RWPE2 (cell line): ENCODE results near the gene SAMD8.

Source experiments
- ATAC-seq: fragments of 200-7000 bp; cut with Tn5 transposase; 3 replicates; pipeline ENCODE4 v1.9.1; 2021; ENCODE audit warnings: low read depth
- DNase-seq: peaks from one replicate; pipeline ENCODE4 v3.0.0-alpha.2; 2020; ENCODE audit warnings: low spot score
- H3K27ac ChIP-seq: fragments of 450-650 bp; 2 replicates; pipeline ENCODE4 v1.5.1; 2017; ENCODE audit warnings: mild to moderate bottlenecking; ENCODE audit not compliant: poor library complexity, severe bottlenecking
- H3K27me3 ChIP-seq: fragments of 250-450 bp; sonication (Bioruptor Pico); 2 replicates; pipeline ENCODE4 v1.5.1; 2021; ENCODE audit warnings: mild to moderate bottlenecking, moderate library complexity; ENCODE audit not compliant: insufficient read depth, poor library complexity, severe bottlenecking
- H3K36me3 ChIP-seq: fragments of 250-450 bp; sonication (Bioruptor Pico); 2 replicates; pipeline ENCODE4 v1.5.1; 2020; ENCODE audit warnings: low read depth, mild to moderate bottlenecking, moderate library complexity
- H3K4me1 ChIP-seq: fragments of 250-450 bp; sonication (Bioruptor Pico); 2 replicates; pipeline ENCODE4 v1.5.1; 2021; ENCODE audit warnings: mild to moderate bottlenecking, moderate library complexity; ENCODE audit not compliant: insufficient read depth, poor library complexity, severe bottlenecking
- H3K4me3 ChIP-seq: fragments of 250-450 bp; sonication (Bioruptor Pico); 2 replicates; pipeline ENCODE4 v1.5.1; 2021; ENCODE audit warnings: mild to moderate bottlenecking, moderate library complexity; ENCODE audit not compliant: severe bottlenecking
- H3K9me3 ChIP-seq: fragments of 250-450 bp; sonication (Bioruptor Pico); 2 replicates; pipeline ENCODE4 v1.5.1; 2021; ENCODE audit warnings: mild to moderate bottlenecking, moderate library complexity; ENCODE audit not compliant: severe bottlenecking
- CTCF ChIP-seq: fragments of 450-650 bp; IDR thresholded peaks from one replicate; pipeline ENCODE4 v1.5.1; 2017; ENCODE audit warnings: mild to moderate bottlenecking, moderate library complexity; ENCODE audit not compliant: poor library complexity, severe bottlenecking

Gene SAMD8

GRCh38 chr10:75094465-75094864 lies 17.0 kb upstream of the SAMD8 start:
- Histone ChIP-seq H3K27me3 (no peaks in the 10 kb centered on the region), H3K9me3 (no peaks in the 10 kb centered on the region), H3K36me3 (no peaks in the 10 kb centered on the region), H3K4me1 (no peaks in the 10 kb centered on the region), H3K4me3 (no peak overlapping the region), H3K27ac (no peak overlapping the region)
- no peak for DNase-seq
- ATAC-seq: no peak
- TF ChIP-seq CTCF: no peak

GRCh38 chr10:75095631-75096030 lies 15.8 kb upstream of the SAMD8 start:
- TF ChIP-seq CTCF: no peak

GRCh38 chr10:75096749-75097148 lies 14.7 kb upstream of the SAMD8 start:
- H3K27me3 ChIP-seq: no peaks in the 10 kb centered on the region
- no peaks in the 10 kb centered on the region for H3K9me3 ChIP-seq
- no peak for TF ChIP-seq CTCF
- no peak overlapping the region for H3K27ac ChIP-seq
- H3K4me3 ChIP-seq: no peak overlapping the region
- DNase-seq (no peak), ATAC-seq (0 out of 3 replicates have a peak, but pooled peaks have one; percentile 26)
- H3K36me3 ChIP-seq: no peaks in the 10 kb centered on the region
- H3K4me1 ChIP-seq: no peaks in the 10 kb centered on the region

More at GRCh38 chr10:75095631-75096030, 15.8 kb upstream of the SAMD8 start:
- Histone ChIP-seq H3K27ac (no peak overlapping the region), H3K4me3 (no peak overlapping the region), H3K27me3 (no peaks in the 10 kb centered on the region), H3K4me1 (no peaks in the 10 kb centered on the region), H3K36me3 (no peaks in the 10 kb centered on the region), H3K9me3 (no peaks in the 10 kb centered on the region)
- ATAC-seq (no peak), DNase-seq (no peak)

GRCh38 chr10:75097666-75098285 lies 13.7 kb upstream of the SAMD8 start:
- Histone ChIP-seq H3K27ac (no peak overlapping the region), H3K36me3 (no peaks in the 10 kb centered on the region), H3K4me1 (no peaks in the 10 kb centered on the region), H3K27me3 (no peaks in the 10 kb centered on the region), H3K9me3 (no peaks in the 10 kb centered on the region), H3K4me3 (no peak overlapping the region)
- DNase-seq (no peak), ATAC-seq (no peak)
- TF ChIP-seq CTCF: no peak

GRCh38 chr10:75098902-75099673 lies 12.4 kb upstream of the SAMD8 start:
- no peak overlapping the region for H3K27ac ChIP-seq
- H3K9me3 ChIP-seq: no peaks in the 10 kb centered on the region
- no peaks in the 10 kb centered on the region for H3K36me3 ChIP-seq
- no peak overlapping the region for H3K4me3 ChIP-seq
- H3K27me3 ChIP-seq: no peaks in the 10 kb centered on the region
- TF ChIP-seq CTCF: no peak
- no peaks in the 10 kb centered on the region for H3K4me1 ChIP-seq
- ATAC-seq (no peak), DNase-seq (no peak)
